Astrocyte (in vitro differentiated cells and primary cell): ENCODE data around the gene CYP4F12. TPM values are rescaled to one million over a fixed set of nuclear protein-coding genes. Genes with fewer than 3 reads are reported as not detected.

ENCODE experiments used
- DNase-seq: peaks from one replicate; pipeline ENCODE4 v3.0.0-alpha.2; 2010; ENCODE audit warnings: low read depth
- FAIRE-seq: peaks from 2 replicates; lab custom pipeline; 2011; peaks lifted over from hg19 to GRCh38; lab: Jason Lieb, UNC
- H2AFZ ChIP-seq: 2 replicates; pipeline ENCODE4 v1.6.0; 2012; ENCODE audit warnings: low read depth, low read length, inconsistent platforms
- H3K27ac ChIP-seq: 2 replicates; pipeline ENCODE4 v1.5.1; 2011; ENCODE audit warnings: low read depth, low read length, inconsistent platforms
- H3K27me3 ChIP-seq: 2 replicates; pipeline ENCODE4 v1.6.0; 2011; ENCODE audit warnings: low read length, inconsistent platforms; ENCODE audit not compliant: insufficient read depth
- H3K36me3 ChIP-seq: 2 replicates; pipeline ENCODE4 v1.5.1; 2011; ENCODE audit warnings: low read length, inconsistent platforms; ENCODE audit not compliant: insufficient read depth
- H3K4me1 ChIP-seq: 2 replicates; pipeline ENCODE4 v1.5.1; 2011; ENCODE audit warnings: low read length, inconsistent platforms; ENCODE audit not compliant: insufficient read depth
- H3K4me2 ChIP-seq: 2 replicates; pipeline ENCODE4 v1.6.0; 2012; ENCODE audit warnings: low read length, inconsistent platforms
- H3K4me3 ChIP-seq: 2 replicates; pipeline ENCODE4 v1.5.1; 2011; ENCODE audit warnings: low read depth, mild to moderate bottlenecking, low read length, inconsistent platforms; ENCODE audit not compliant: insufficient read depth
- H3K79me2 ChIP-seq: 2 replicates; pipeline ENCODE4 v1.6.0; 2012; ENCODE audit warnings: mild to moderate bottlenecking, low read length, inconsistent platforms; ENCODE audit not compliant: insufficient read depth
- H3K9ac ChIP-seq: 2 replicates; pipeline ENCODE4 v1.6.0; 2012; ENCODE audit warnings: mild to moderate bottlenecking, low read length, inconsistent platforms
- H3K9me3 ChIP-seq: 2 replicates; pipeline ENCODE4 v1.5.1; 2012; ENCODE audit warnings: low read depth, mild to moderate bottlenecking, low read length, inconsistent platforms; ENCODE audit not compliant: insufficient read depth
- H4K20me1 ChIP-seq: 2 replicates; pipeline ENCODE4 v1.6.0; 2012; ENCODE audit warnings: low read length, inconsistent platforms; ENCODE audit not compliant: insufficient read depth
- H3K27ac Mint-ChIP-seq: one replicate; pipeline ENCODE4 v1.8.0; 2021; ENCODE audit warnings: mild to moderate bottlenecking, mixed read lengths; ENCODE audit not compliant: unreplicated experiment
- H3K27me3 Mint-ChIP-seq: one replicate; pipeline ENCODE4 v1.8.0; 2021; ENCODE audit warnings: low read depth, mixed read lengths; ENCODE audit not compliant: unreplicated experiment
- H3K36me3 Mint-ChIP-seq: one replicate; pipeline ENCODE4 v1.8.0; 2021; ENCODE audit warnings: low read depth, mixed read lengths; ENCODE audit not compliant: unreplicated experiment
- H3K4me1 Mint-ChIP-seq: one replicate; pipeline ENCODE4 v1.8.0; 2021; ENCODE audit warnings: low read depth, mixed read lengths; ENCODE audit not compliant: unreplicated experiment
- H3K4me3 Mint-ChIP-seq: one replicate; pipeline ENCODE4 v1.8.0; 2021; ENCODE audit warnings: mild to moderate bottlenecking, moderate library complexity, mixed read lengths; ENCODE audit not compliant: unreplicated experiment
- H3K9me3 Mint-ChIP-seq: one replicate; pipeline ENCODE4 v1.8.0; 2021; ENCODE audit warnings: mild to moderate bottlenecking, mixed read lengths; ENCODE audit not compliant: unreplicated experiment
- EZH2 ChIP-seq: IDR thresholded peaks from 2 replicates; pipeline ENCODE4 v1.6.1; 2012; ENCODE audit warnings: mild to moderate bottlenecking, low read length, inconsistent platforms; ENCODE audit not compliant: insufficient read depth
- total RNA-seq: library from RNA; stranded (reverse); gene quantifications from 2 replicates; pipeline ENCODE4 v1.2.1, GENCODE V29; 2021
- TF ChIP-seq, protein P1 (sequence below): IDR thresholded peaks from 2 replicates; pipeline ENCODE4 v1.5.1; 2011; ENCODE audit warnings: low read depth, mild to moderate bottlenecking, inconsistent platforms, low read length, moderate library complexity; ENCODE audit not compliant: insufficient read depth

The CYP4F12 gene
- total RNA-seq, 1 donor from 2014 or later, result not detected

DNA sequence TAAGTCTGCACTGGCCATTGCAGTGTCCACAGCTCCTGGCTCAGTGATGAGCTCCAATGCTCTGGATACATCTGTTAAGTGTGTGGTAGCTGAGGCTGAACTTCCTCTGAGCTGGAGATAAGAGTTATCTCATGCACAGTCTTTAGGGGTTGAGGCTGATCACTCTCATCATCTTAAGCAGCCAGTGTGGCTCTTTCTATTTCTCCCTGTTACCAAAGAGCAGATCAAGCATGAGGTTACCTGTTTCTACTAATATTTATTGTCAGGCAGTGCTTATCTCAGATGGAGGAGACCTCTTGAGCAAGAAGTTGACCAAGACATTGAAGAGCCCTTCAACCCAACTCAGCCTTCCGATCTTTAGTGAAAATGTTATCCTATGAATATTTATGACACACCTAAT, 48.4 kb downstream of the CYP4F12 start:
- Mint-ChIP-seq H3K9me3 (peaks cover 4% of the 10 kb centered on the region), H3K27ac (no peak overlapping the region), H3K27me3 (no peaks in the 10 kb centered on the region), H3K4me3 (no peak overlapping the region), H3K36me3 (no peaks in the 10 kb centered on the region), H3K4me1 (no peaks in the 10 kb centered on the region)
- Histone ChIP-seq H4K20me1 (no peaks in the 10 kb centered on the region), H3K36me3 (no peaks in the 10 kb centered on the region), H3K9ac (no peak overlapping the region), H3K79me2 (no peaks in the 10 kb centered on the region), H3K27ac (no peak overlapping the region), H3K27me3 (no peaks in the 10 kb centered on the region), H3K9me3 (peaks cover 3% of the 10 kb centered on the region), H3K4me1 (no peaks in the 10 kb centered on the region), H2AFZ (no peak overlapping the region), H3K4me2 (no peak overlapping the region), H3K4me3 (no peak overlapping the region)
- DNase-seq (no peak), FAIRE-seq (no peak)
- TF ChIP-seq, protein P1, sequence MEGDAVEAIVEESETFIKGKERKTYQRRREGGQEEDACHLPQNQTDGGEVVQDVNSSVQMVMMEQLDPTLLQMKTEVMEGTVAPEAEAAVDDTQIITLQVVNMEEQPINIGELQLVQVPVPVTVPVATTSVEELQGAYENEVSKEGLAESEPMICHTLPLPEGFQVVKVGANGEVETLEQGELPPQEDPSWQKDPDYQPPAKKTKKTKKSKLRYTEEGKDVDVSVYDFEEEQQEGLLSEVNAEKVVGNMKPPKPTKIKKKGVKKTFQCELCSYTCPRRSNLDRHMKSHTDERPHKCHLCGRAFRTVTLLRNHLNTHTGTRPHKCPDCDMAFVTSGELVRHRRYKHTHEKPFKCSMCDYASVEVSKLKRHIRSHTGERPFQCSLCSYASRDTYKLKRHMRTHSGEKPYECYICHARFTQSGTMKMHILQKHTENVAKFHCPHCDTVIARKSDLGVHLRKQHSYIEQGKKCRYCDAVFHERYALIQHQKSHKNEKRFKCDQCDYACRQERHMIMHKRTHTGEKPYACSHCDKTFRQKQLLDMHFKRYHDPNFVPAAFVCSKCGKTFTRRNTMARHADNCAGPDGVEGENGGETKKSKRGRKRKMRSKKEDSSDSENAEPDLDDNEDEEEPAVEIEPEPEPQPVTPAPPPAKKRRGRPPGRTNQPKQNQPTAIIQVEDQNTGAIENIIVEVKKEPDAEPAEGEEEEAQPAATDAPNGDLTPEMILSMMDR, result no peak
- no peak for TF ChIP-seq EZH2

GRCh38 chr19:15722956-15723355, 50.1 kb downstream of the CYP4F12 start:
- Histone ChIP-seq H3K9me3 (peaks cover 1% of the 10 kb centered on the region), H3K9ac (no peak overlapping the region), H2AFZ (no peak overlapping the region), H4K20me1 (no peaks in the 10 kb centered on the region), H3K27me3 (no peaks in the 10 kb centered on the region), H3K4me3 (no peak overlapping the region), H3K36me3 (no peaks in the 10 kb centered on the region), H3K4me2 (no peak overlapping the region), H3K79me2 (no peaks in the 10 kb centered on the region), H3K4me1 (no peaks in the 10 kb centered on the region), H3K27ac (no peak overlapping the region)
- Mint-ChIP-seq H3K36me3 (no peaks in the 10 kb centered on the region), H3K27ac (no peak overlapping the region), H3K9me3 (no peaks in the 10 kb centered on the region), H3K27me3 (no peaks in the 10 kb centered on the region), H3K4me3 (no peak overlapping the region), H3K4me1 (no peaks in the 10 kb centered on the region)
- no peak for TF ChIP-seq EZH2
- TF ChIP-seq, protein P1, result no peak
- no peak for FAIRE-seq
- DNase-seq, result no peak

- H3K27ac Mint-ChIP-seq, result no peak within 1 kb of the TSS
- no peak within 1 kb of the TSS for H3K4me3 Mint-ChIP-seq
- H3K9me3 Mint-ChIP-seq, result peaks cover 11% of the 10 kb centered on the region
- H3K9ac ChIP-seq, result no peak within 1 kb of the TSS
- H3K27me3 ChIP-seq, result no peaks in the 10 kb centered on the region
- H3K79me2 ChIP-seq, result no peaks in the 10 kb centered on the region
- H4K20me1 ChIP-seq, result no peaks in the 10 kb centered on the region
- TF ChIP-seq, protein P1, result no peak
- no peak for TF ChIP-seq EZH2
- H2AFZ ChIP-seq, result no peak within 1 kb of the TSS
- H3K36me3 Mint-ChIP-seq, result no peaks in the 10 kb centered on the region
- H3K36me3 ChIP-seq, result no peaks in the 10 kb centered on the region
- H3K4me1 Mint-ChIP-seq, result no peaks in the 10 kb centered on the region
- DNase-seq (no peak), FAIRE-seq (no peak)
- no peak within 1 kb of the TSS for H3K4me2 ChIP-seq
- no peak within 1 kb of the TSS for H3K27ac ChIP-seq
- no peaks in the 10 kb centered on the region for H3K27me3 Mint-ChIP-seq
- H3K9me3 ChIP-seq, result no peaks in the 10 kb centered on the region
- no peaks in the 10 kb centered on the region for H3K4me1 ChIP-seq
- no peak within 1 kb of the TSS for H3K4me3 ChIP-seq
Observed at GRCh38 chr19:15727724-15728123, 54.8 kb downstream of the CYP4F12 start, which contains the start of gene OR10H2. TSS of gene OR10H2 (plus strand) at chr19:15728024. CDS start at chr19:15728044, 20 bp downstream.
